Epithelial cell of prostate (primary cell): ENCODE results near the gene PHYH.
"Not testable (repeated sequence)": the region's sequence is repeated elsewhere in the genome, so short reads cannot be mapped to it uniquely, and the experiment has no call there.

Source experiments
- DNase-seq: peaks from one replicate; pipeline ENCODE4 v3.0.0-alpha.2; 2011; ENCODE audit warnings: low read depth, low spot score
- H3K27ac ChIP-seq: fragments of 450-650 bp; 2 replicates; pipeline ENCODE4 v1.5.1; 2017; ENCODE audit warnings: mild to moderate bottlenecking

Gene PHYH

DNA sequence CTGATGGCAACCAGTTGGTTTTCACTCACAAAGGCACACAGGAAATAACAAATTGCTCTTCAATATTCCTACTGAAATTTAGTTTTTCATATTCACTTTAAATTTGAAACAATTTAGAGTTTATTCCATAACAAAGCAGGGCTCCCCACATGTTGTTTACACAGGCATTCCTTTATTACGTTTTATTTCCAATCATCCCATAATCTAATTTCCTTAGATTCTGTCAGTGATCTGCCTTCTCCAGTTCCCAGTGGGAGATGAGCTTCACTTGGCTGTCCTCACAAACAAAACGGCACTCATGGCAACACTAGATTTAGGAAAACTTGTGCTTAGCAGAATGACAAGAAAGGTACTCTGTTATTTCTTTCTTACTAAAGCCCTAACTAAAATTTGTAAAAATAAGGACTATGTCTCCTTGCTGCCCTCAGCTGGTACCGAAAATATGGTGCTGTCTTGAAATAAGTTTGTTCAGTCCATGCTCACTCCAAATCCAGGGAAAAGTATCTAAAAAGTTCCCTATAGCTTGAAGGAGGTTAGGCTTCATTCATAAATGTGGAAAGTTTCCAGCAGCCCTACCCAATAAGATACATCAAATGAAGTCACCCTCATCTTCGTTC lies 23.0 kb downstream of the PHYH start:
- no peak for DNase-seq
- no peak overlapping the region for H3K27ac ChIP-seq

DNA sequence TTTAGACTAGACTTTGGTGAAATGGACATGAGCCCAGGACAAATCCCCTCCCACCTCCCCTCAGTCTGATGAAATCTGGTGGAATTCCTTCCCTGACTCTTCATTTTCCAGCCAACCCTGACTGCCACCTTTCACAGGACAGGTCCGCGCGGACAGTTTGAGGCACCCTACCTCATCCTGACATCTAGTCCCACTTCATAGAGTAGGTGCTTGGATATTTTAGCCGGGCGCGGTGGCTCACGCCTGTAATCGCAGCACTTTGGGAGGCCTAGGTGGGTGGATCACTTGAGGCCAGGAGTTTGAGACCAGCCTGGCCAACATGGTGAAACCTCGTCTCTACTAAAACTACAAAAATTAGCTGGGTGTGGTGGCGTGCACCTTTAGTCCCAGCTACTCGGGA lies 23.7 kb downstream of the PHYH start:
- DNase-seq, H3K27ac ChIP-seq: not testable (repeated sequence)

DNA sequence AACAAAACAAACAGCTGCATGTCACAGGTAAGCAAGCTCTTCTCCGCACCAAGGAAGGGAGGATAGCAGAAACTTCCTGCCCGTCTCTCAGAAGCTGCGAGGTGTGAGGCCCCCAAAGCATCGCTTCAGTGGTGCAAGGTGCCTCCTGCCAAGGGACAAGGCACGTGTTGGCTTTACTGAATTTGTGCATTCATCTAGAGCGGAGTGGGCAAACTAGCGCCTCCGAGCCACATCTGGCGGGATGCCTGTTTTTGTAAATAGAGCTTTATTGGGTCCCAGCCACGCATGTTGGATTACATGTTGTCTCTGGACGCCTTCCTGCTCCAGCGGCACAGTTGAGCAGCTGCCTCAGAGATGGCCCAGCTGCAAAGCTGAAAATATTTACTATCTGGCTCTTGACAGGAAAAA lies 27.7 kb downstream of the PHYH start:
- no peak for DNase-seq
- H3K27ac ChIP-seq, result no peak overlapping the region

DNA sequence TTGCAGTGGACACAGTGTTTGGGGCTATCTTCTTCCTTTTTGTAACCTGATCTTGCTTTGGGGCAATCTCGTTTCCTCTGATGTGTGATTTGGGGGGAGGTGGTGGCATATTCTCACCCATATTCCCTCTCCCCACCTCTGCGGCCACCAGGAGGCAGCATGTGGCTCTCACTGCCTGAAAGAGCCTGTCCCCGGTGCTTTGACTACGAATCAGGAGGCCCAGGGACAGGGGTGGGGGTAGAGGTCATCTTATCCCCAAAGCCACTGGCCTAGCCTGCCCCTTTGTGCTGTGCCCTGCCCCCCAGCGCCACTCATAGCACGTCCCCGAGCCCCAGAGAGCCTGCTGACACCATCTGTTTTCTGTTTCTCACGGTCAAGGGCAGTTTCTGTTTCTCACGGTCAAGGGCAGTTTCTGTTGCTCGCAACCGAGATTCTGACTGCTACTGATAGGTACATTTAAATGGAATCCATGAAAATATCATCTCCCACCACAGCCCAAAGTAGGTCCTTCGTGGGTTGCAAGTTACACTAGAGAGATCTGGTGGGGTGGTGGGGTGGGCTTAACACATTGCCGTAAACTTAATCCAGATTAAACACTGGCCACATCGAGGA lies 28.2 kb downstream of the PHYH start:
- DNase-seq, result no peak
- H3K27ac ChIP-seq, result no peak overlapping the region

DNA sequence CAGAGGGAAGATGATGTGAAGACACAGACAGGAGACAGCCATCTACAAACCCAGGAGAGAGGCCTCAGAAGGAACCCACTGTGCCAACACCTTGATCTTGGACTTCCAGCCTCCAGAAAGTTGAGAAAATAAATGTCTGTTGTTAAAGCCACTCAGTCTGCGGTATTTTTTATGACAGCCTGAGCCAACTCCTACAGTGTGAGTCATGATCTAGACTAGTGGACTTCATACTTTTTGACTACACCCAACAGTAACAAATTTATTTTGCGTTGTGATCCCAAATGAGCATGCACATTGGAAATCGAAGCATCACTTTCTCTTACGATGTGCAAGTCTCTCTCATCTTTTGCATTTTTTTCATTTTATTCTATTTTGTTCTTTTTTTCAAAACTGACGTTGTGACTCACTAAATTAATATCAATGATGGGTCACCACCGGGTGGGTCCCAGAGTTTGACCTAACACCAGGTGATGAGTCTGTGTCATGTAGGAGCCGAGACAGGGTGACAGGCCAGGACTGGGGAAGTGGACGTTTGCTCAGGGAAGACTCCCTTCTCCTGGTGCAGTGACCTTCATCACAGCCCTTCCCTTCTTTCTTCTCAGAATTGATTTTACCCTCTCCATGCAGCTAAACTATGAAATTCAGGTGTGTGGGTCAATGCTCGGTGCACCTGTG lies 28.9 kb downstream of the PHYH start:
- DNase-seq, result no peak
- no peak overlapping the region for H3K27ac ChIP-seq

DNA sequence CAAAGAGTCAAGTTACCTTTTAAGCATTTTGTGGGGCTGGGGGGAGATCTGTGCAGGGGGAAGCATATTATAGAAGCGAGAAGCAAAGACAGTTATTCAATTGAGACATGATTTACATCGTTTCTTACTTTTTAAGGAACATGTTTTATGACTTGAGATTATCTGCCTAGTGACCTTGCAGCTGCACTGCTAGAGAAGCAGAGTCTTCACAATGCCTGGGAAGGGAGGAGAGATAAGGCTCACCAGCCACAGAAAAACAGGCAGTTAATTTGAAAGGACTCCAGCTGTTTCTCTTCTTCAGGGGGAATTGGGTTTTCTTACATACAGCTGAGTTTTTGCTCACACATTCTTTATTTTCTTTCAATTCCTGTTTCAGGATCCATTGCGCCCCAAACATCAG lies 31.0 kb downstream of the PHYH start:
- no peak for DNase-seq
- H3K27ac ChIP-seq, result no peak overlapping the region

DNA sequence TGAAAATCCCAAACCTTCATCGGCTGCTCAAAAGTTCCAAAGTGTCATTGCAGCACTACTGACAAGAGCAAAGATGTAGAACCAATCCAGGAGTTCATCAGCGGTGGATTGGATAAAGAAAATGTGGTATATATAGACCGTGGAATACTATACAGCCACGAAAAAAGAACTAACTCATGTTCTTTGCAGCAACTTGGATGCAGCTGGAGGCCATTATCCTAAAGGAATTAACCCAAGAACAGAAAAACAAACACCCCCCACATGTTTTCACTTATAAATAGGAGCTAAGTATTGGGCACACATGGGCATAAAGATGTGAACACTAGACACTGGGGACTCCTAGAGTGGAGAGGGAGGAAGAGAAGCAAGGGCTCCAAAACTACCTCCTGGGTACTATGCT lies 31.6 kb downstream of the PHYH start:
- no peak for DNase-seq
- no peak overlapping the region for H3K27ac ChIP-seq

DNA sequence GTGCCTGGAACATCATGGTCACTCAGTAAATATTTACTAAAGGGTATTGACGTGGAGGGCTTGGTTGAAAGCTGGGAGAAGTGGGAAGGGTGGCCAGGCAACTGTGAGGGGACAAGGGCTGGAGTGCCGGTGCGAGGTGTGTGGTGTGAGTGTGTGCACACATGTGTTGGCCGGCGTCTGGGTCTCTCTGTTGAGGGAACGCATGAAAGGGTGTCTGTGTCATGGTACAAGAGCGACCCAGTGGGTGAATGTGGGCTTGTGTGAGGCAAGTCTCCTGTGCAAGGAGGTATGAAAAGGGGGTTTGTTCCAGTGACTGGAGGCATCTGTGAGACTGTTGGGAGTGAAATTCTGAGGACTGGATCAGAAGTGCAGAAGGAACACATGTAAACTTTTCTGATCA lies 36.3 kb downstream of the PHYH start:
- H3K27ac ChIP-seq, result no peak overlapping the region
- no peak for DNase-seq

DNA sequence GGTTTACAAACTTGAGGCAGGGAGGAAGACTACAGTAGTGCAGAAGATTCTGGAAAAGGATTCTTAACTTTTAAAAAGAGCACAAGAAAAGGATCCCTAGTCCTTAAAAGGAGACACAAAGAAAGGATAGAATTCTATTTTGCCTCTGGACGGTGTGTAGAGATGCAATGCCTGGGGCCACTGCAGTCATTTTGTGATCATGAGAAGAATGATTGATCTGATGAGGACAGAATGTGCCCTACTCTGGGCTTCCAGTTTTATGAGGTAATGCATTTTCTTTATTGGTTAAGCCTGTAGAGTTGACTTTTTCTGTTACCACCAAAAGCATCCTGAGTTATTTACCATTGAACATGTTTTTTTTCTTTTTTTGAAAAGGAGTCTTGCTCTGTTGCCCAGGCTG lies 37.4 kb downstream of the PHYH start:
- H3K27ac ChIP-seq, result no peak overlapping the region
- no peak for DNase-seq

DNA sequence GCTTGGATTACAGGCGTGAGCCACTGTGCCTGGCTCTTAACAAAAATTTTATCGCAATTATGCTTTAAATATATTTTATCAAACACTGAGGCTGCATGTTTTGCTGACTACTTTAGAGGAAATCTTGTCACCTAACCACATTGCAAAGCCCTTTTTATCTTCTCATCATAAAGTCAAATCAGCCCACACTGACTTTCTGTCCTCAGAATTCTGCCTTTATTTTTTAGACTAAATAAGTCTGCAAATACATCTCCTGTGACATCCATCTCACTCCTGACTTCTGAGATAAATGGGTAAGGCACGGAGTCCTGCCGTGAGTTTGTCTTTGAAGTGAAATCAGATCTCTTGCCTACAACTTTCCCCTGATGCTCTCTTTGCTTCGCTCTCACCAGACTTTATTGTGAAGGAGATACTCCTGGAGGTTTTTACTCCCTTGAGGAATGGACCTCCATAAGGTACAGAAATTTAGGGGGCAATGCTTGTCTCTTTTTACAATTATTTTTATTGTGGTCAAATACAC lies 42.2 kb downstream of the PHYH start:
- no peak for DNase-seq
- H3K27ac ChIP-seq, result no peak overlapping the region

DNA sequence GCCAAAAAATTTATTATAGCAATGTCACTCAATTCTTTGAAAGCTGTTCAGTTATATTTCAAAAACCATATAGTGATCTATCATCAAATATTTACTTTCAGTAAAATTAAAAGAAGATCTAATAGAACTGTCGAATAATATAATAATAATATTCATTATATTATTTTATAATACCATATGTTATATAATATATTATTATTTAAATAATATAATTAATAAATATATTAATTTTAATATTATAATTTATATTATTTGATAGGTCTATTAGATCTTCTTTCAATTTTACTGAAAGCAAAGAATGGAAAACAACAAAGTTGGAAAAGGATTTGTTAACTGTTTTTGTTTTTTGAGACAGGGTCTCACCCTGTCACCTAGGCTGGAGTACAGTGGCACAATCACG lies 43.2 kb downstream of the PHYH start:
- no peak for DNase-seq
- H3K27ac ChIP-seq, result no peak overlapping the region

DNA sequence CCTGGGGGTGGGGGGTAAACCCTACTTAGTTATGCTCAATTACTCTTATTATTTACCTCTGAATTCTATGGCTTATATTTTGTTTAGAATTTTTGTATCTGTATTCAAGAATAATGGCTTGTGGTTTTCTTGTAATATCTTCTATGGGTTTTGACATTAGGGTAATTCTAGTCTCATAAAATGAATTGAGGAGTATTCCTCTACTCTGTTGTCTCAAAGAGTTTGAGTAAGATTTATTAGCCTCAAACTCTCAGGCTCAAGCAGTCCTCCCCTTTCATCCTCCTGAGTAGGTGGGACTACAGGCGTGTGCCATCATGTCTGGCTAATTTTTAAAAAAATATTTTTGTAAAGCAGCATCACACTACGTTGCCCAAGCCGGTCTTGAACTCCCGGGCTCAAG lies 46.1 kb downstream of the PHYH start:
- DNase-seq, result no peak

DNA sequence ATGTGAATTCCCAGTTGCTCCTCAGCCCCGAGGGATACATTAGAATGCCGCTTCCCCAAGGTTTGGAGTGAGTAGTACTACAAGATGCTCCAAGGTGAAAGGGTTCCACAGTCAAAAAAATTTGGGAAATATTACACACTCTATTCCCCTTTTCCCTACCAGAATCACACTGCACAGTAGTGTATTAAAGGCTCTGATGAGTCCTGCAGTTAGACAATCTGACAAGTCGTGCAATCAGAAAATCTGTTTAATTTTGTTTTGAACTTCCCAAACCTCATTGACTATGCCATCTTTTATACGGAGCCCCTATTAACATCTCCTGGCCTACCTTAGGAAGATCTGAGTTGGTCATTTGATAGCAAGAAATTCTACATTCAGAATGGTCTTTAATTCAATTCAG lies 52.1 kb downstream of the PHYH start:
- DNase-seq, result no peak
- H3K27ac ChIP-seq, result no peak overlapping the region

More for the DNA sequence above, 46.1 kb downstream of the PHYH start:
- H3K27ac ChIP-seq, result no peak overlapping the region

DNA sequence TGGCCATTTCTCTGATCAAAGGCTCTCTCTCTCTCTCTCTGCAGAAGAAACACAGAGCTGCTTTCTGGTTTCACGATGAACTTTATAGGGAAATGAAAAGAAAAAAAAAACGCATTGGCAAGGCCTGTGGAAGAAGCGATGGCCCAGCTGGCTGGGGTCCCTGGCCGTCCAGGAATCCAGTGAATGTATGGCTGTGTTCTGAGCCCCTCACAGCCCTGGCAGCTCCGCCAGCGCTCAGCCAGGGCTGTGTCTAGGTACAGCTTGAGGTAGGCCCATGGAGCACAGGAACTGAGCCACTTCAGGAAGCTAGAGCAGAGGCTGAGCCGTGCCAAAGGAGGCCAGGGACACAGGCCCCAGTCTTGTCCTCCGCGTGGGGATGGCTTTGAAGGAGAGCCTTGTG lies 52.6 kb downstream of the PHYH start:
- no peak for DNase-seq
- H3K27ac ChIP-seq, result no peak overlapping the region

DNA sequence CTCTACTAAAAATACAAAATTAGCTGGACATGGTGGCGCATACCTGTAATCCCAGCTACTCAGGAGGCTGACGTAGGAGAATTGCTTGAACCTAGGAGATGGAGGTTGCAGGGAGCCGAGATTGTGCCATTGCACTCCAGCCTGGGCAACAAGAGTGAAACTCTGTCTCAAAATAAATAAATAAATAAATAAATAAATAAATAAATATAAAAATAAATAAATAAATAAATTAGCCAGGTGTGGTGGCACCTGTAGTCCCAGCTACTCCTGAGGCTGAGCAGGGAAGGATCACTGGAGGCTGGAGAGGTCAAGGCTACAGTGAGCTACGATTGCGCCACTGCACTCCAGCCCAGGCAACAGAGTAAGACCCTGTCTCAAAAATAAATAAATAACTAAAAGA lies 57.6 kb downstream of the PHYH start:
- not testable (repeated sequence) for H3K27ac ChIP-seq, DNase-seq

DNA sequence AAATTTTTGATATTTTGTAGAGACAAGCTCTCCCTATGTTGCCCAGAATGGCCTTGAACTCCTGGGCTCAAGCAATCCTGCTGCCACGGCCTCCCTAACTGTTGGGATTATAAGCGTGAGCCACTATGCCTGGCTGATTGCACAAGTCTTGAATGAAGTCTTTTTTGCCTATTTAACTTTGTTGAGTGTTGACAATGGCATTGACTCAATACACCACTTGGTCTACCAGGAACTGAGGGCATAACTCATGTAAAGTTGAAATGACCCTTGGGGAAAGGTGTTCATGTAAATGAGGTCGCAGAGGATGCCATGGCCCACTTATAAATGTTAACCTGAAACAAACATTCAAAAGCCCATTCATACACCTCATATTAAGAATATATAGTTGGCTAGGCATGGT lies 58.3 kb downstream of the PHYH start:
- DNase-seq, result no peak
- H3K27ac ChIP-seq, result no peak overlapping the region

DNA sequence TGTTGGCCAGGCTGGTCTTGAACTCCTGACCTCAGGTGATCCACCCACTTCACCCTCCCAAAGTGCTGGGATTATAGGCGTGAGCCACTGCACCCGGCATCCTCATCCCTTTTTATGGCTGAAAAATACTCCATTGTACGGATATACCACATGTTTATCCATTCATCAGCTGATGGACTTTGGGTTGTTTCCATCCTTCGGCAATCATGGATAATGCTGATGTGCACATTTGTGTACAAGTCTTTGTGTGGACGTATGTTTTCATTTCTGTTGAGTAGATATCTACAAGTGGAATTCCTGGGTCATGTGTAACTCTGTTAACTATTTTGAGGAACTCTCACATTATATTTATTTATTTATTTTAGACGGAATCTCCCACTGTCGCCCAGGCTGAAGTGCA lies 59.9 kb downstream of the PHYH start:
- DNase-seq, result no peak
- no peak overlapping the region for H3K27ac ChIP-seq

DNA sequence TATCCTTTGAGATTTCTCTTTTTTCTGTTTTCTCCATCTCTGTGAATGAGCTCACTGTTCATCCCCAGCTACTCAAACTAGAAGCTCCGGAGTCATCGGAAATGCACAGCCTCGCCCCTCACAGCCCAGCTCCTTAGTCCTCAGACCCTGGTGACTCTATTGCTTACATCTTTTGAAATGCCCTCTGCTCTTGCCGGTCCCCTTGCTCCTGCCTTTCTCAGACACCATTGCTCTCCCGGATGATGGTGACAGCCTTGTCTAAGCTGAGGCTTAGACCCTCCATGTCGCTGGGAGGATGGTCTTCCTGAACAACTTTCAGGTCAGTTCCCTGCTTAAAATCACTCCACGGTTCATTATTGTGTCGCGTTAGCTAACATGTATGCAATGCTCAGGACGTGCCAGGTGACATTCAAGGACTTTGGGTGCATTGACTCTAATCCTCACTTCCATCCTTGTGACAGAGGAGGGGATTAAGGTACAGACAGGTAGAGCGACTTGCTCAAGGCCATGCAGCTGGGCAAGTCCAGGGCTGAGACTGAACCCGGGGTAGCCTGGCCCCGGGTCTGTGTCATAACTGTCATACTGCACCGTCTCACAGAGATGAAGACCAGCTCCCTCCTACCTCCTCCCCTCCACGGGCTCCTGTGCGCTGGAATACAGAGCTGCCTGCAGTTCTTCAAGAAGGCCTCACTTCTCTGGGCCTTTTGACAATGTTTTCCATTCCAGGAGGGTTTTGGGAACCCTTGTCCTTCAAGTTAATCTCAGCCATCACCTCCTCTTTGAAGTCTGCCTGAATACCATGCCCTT lies 61.4 kb downstream of the PHYH start:
- H3K27ac ChIP-seq, result no peak overlapping the region
- no peak for DNase-seq

DNA sequence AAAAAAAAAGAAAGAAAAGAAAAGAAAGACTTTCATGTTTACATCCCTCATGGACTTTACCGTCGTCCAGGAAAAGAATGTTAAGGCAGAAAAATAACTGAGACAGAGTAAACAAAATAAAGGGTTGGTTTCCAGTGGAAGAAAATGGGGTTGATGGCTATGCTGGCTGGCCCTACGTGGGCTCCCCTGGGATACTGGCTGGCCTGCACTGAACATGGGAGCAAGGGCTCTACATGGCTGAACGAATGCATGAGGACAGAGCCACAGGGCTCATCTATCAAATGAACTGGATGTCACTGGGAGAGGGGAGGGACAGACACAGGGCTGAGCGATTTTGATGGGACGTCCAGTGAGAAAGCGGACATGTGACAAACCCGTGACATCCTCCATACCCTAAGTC lies 63.2 kb downstream of the PHYH start:
- DNase-seq, result no peak
- H3K27ac ChIP-seq, result no peak overlapping the region

DNA sequence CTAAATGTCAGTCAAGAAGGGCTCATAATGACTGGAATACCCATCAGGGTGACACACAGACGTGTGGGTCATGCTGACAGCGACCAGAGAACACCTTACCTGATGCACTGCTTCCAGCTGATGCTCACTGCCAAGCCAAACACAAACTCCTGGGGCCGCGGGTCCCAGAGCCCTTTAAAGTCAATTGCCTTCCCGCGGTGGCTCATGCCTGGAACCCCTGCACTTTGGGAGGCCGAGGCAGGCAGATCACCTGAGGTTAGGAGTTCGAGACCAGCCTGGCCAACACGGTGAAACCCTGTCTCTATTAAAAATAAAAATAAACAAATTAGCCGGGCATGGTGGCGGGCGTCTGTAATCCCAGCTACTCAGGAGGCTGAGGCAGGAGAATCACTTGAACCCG lies 65.1 kb downstream of the PHYH start:
- not testable (repeated sequence) for DNase-seq, H3K27ac ChIP-seq

DNA sequence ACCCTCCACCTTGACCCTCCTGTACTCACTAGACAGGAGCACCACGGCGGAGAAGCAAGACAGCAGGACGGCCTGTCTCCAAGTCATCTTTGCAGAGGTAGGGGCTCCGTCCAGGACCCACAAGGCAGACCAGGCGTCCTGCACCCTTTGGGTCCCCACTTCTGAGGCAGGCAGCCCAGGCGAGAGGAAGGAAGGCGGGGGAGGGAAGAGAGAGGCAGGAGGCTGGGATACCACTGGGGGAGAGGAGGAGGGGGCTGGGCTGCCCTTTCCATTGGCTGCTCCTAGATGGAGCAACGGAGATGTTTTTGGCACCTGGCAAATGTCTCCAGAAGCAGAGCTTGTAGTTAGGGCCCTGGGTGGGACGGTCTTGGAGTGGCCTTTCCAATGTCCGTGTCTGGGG lies 65.7 kb downstream of the PHYH start, which contains the start of gene UCMA:
TSS of gene UCMA (minus strand) at position 203 of the 400 bp plus-strand sequence. CDS start at position 87, 116 bp downstream.
- no peak within 1 kb of the TSS for H3K27ac ChIP-seq
- no peak for DNase-seq
